OCI-LY7 (cell line): ENCODE results near the gene GAL.

Source experiments
- EZH2phosphoT487 ChIP-seq: fragments of 200-600 bp; sonication (generic); IDR thresholded peaks from 2 replicates; pipeline ENCODE4 v1.6.1; 2018; ENCODE audit warnings: low read depth, borderline replicate concordance, mild to moderate bottlenecking, mixed run types, antibody characterized with exemption, low read length, moderate library complexity, mixed read lengths
- TF ChIP-seq, protein P1 (sequence below): fragments of 200-600 bp; sonication (generic); conservative IDR thresholded peaks from 2 replicates; pipeline ENCODE4 v1.5.1; 2014; ENCODE audit warnings: mild to moderate bottlenecking, antibody characterized with exemption, low read length, moderate library complexity, mixed read lengths

DNA sequence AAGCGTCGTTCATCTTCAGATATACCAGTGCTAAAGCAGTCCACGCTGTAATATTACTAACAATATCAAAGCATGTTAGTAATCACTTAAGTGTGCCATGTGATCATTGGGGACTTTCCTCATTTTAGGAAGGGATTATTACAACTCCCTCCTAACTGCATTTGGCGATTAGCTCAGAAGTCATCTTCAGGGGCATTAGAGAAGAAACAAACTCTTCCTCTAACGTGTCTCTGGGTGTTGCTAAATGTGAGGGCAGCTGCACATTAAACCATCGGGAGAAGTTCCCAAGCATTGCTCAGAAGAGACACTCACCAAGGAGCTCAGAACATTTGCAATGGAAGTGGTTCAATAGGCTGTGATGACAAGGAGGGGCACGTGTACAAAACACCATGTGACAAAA, 49.8 kb downstream of the GAL start:
- TF ChIP-seq, protein P1, sequence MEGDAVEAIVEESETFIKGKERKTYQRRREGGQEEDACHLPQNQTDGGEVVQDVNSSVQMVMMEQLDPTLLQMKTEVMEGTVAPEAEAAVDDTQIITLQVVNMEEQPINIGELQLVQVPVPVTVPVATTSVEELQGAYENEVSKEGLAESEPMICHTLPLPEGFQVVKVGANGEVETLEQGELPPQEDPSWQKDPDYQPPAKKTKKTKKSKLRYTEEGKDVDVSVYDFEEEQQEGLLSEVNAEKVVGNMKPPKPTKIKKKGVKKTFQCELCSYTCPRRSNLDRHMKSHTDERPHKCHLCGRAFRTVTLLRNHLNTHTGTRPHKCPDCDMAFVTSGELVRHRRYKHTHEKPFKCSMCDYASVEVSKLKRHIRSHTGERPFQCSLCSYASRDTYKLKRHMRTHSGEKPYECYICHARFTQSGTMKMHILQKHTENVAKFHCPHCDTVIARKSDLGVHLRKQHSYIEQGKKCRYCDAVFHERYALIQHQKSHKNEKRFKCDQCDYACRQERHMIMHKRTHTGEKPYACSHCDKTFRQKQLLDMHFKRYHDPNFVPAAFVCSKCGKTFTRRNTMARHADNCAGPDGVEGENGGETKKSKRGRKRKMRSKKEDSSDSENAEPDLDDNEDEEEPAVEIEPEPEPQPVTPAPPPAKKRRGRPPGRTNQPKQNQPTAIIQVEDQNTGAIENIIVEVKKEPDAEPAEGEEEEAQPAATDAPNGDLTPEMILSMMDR, result no peak
- TF ChIP-seq EZH2phosphoT487, result no peak
